Mesenteric fat pad (tissue), 1 donor: ENCODE data around the gene ZGLP1. TPM values are rescaled to one million over a fixed set of nuclear protein-coding genes. Genes with fewer than 3 reads are reported as not detected.
A peak's percentile ranks its signal among the peaks of the same experiment; 100 is the strongest.

Experiments
- DNase-seq: peaks from one replicate; pipeline ENCODE4 v3.0.0-alpha.2; 2020; ENCODE audit warnings: low spot score
- total RNA-seq: library from RNA; stranded (reverse); fragmentation: NEBNext Ultra II Directional; extraction: Animal tissue kit (Norgen Biotek cat#: 25700); gene quantifications from one replicate; pipeline ENCODE4 v1.2.1, GENCODE V29; 2021
- donor health status: DM: yes; HTN: yes; CAD: no.

The ZGLP1 gene
- total RNA-seq, 1 donor from 2014 or later = 0.55 TPM

- DNase-seq = no peak
Measured at GRCh38 chr19:10295847-10296591, 13.6 kb downstream of the ZGLP1 start.

- DNase-seq = no peak
Measured at GRCh38 chr19:10295305-10295846, 14.2 kb downstream of the ZGLP1 start.

- DNase-seq = no peak
Measured at GRCh38 chr19:10294368-10294697, 15.3 kb downstream of the ZGLP1 start.

- no peak for DNase-seq
Measured at GRCh38 chr19:10293637-10294367, 15.8 kb downstream of the ZGLP1 start.

GRCh38 chr19:10292789-10293636 is 16.6 kb downstream of the ZGLP1 start:
- DNase-seq = no peak

- DNase-seq = peak; percentile 96
Measured at GRCh38 chr19:10292206-10292788, 17.3 kb downstream of the ZGLP1 start.

GRCh38 chr19:10291554-10292205 is 17.9 kb downstream of the ZGLP1 start:
- DNase-seq = no peak

- DNase-seq = no peak
Measured at GRCh38 chr19:10290876-10291553, 18.6 kb downstream of the ZGLP1 start.

- no peak for DNase-seq
Measured at GRCh38 chr19:10290357-10290875, 19.2 kb downstream of the ZGLP1 start.

- DNase-seq = no peak
Measured at GRCh38 chr19:10289836-10290356, 19.7 kb downstream of the ZGLP1 start, which contains the start of gene ICAM5. Gene ICAM5 (plus strand): TSS chr19:10289952. CDS start chr19:10290044, 92 bp downstream.

- DNase-seq = no peak
Measured at GRCh38 chr19:10289167-10289835, 20.3 kb downstream of the ZGLP1 start.

- DNase-seq = no peak
Measured at GRCh38 chr19:10288662-10289166, 20.9 kb downstream of the ZGLP1 start.

- no peak for DNase-seq
Measured at GRCh38 chr19:10286803-10287737, 22.5 kb downstream of the ZGLP1 start, which contains the start of gene ICAM4. Gene ICAM4 (plus strand): TSS chr19:10286955. CDS start chr19:10287013, 58 bp downstream.

- no peak for DNase-seq
Measured at GRCh38 chr19:10285393-10285792, 24.2 kb downstream of the ZGLP1 start.

GRCh38 chr19:10284960-10285278 is 24.7 kb downstream of the ZGLP1 start:
- DNase-seq = no peak

GRCh38 chr19:10284065-10284959 is 25.3 kb downstream of the ZGLP1 start:
- DNase-seq = no peak
